IMR-90 (cell line): ENCODE data around the gene PLA2G4D. TPM values are rescaled to one million over a fixed set of nuclear protein-coding genes. Genes with fewer than 3 reads are reported as not detected.

Source experiments
- ATAC-seq: fragments of 200-7000 bp; cut with Tn5 transposase; 2 replicates; pipeline ENCODE4 v1.9.1; 2020; ENCODE audit warnings: low read depth, mild to moderate bottlenecking, moderate library complexity
- BruUV-seq: library from RNA; stranded (reverse); fragments of 400-500 nt; replicated peaks from 2 replicates; lab custom pipeline; 2021; lab: Mats Ljungman, UMichigan
- CTCF ChIA-PET: fragments of 300-600 bp; formaldehyde crosslinking; extraction: SDS; loops from one replicate; lab custom pipeline; 2021; ENCODE audit warnings: antibody characterized with exemption; lab: Yijun Ruan, JAX
- POLR2A ChIA-PET: fragments of 300-600 bp; sonication (Branson Sonifier 250); formaldehyde crosslinking; loops from one replicate; lab custom pipeline; 2022; ENCODE audit warnings: antibody characterized with exemption; ENCODE audit not compliant: unreplicated experiment; lab: Charles Lee
- DNase-seq: peaks from one replicate; pipeline ENCODE4 v3.0.0; 2013
- H2AFZ ChIP-seq: replicated peaks from 2 replicates; pipeline ENCODE3; 2013; ENCODE audit warnings: low read length, mild to moderate bottlenecking; ENCODE audit not compliant: poor library complexity
- H2AK5ac ChIP-seq: 2 replicates; pipeline ENCODE4 v1.6.1; 2013; ENCODE audit warnings: low read depth, low read length, inconsistent platforms
- H2AK9ac ChIP-seq: replicated peaks from 2 replicates; pipeline ENCODE3; 2013; ENCODE audit warnings: mild to moderate bottlenecking, low read depth, low read length, moderate library complexity; ENCODE audit not compliant: poor library complexity
- H2BK120ac ChIP-seq: 2 replicates; pipeline ENCODE4 v1.6.1; 2013; ENCODE audit warnings: low read depth, low read length, inconsistent platforms
- H2BK15ac ChIP-seq: 3 replicates; pipeline ENCODE4 v1.6.1; 2013; ENCODE audit warnings: low read depth, low read length, inconsistent platforms
- H2BK20ac ChIP-seq: 2 replicates; pipeline ENCODE4 v1.6.1; 2013; ENCODE audit warnings: low read depth, mild to moderate bottlenecking, inconsistent platforms, low read length, moderate library complexity
- H2BK5ac ChIP-seq: 2 replicates; pipeline ENCODE4 v1.6.1; 2013; ENCODE audit warnings: mild to moderate bottlenecking, low read depth, low read length, inconsistent platforms; ENCODE audit not compliant: poor library complexity, severe bottlenecking
- H3K14ac ChIP-seq: replicated peaks from 2 replicates; pipeline ENCODE4 v1.6.1; 2013; ENCODE audit warnings: low read depth, low read length, inconsistent platforms
- H3K18ac ChIP-seq: 2 replicates; pipeline ENCODE4 v1.6.1; 2013; ENCODE audit warnings: low read depth, low read length, control low read depth
- H3K23ac ChIP-seq: 2 replicates; pipeline ENCODE4 v1.6.1; 2013; ENCODE audit warnings: low read depth, low read length, inconsistent platforms
- H3K27ac ChIP-seq: 2 replicates; pipeline ENCODE4 v1.5.1; 2013; ENCODE audit warnings: mild to moderate bottlenecking, control low read depth, low read length; ENCODE audit not compliant: insufficient read depth
- H3K27me3 ChIP-seq: 2 replicates; pipeline ENCODE4 v1.6.1; 2013; ENCODE audit warnings: low read length; ENCODE audit not compliant: control insufficient read depth, insufficient read depth
- H3K36me3 ChIP-seq: 2 replicates; pipeline ENCODE4 v1.6.1; 2013; ENCODE audit warnings: low read length, mixed read lengths; ENCODE audit not compliant: control insufficient read depth, insufficient read depth
- H3K4ac ChIP-seq: 2 replicates; pipeline ENCODE4 v1.6.1; 2013; ENCODE audit warnings: low read depth, low read length, inconsistent platforms
- H3K4me1 ChIP-seq: 2 replicates; pipeline ENCODE4 v1.6.1; 2013; ENCODE audit warnings: low read length, mixed read lengths; ENCODE audit not compliant: control insufficient read depth, insufficient read depth
- H3K4me2 ChIP-seq: 2 replicates; pipeline ENCODE4 v1.6.1; 2013; ENCODE audit warnings: low read depth, mild to moderate bottlenecking, control low read depth, low read length, moderate library complexity
- H3K4me3 ChIP-seq: 2 replicates; pipeline ENCODE4 v1.5.1; 2013; ENCODE audit warnings: low read depth, mild to moderate bottlenecking, control low read depth, low read length, moderate library complexity; ENCODE audit not compliant: insufficient read depth
- H3K56ac ChIP-seq: 2 replicates; pipeline ENCODE4 v1.6.1; 2013; ENCODE audit warnings: low read length, inconsistent platforms; ENCODE audit not compliant: insufficient read depth; ENCODE audit errors: extremely low read depth
- H3K79me1 ChIP-seq, 2 experiments: 2 replicates each; pipeline ENCODE4 v1.6.1; 2013; ENCODE audit warnings: low read length in 2 of 2, inconsistent platforms in 1 of 2, low read depth in 1 of 2
- H3K9ac ChIP-seq: 2 replicates; pipeline ENCODE4 v1.6.1; 2013; ENCODE audit warnings: low read depth, low read length, control low read depth
- H3K9me1 ChIP-seq: 2 replicates; pipeline ENCODE4 v1.6.1; 2013; ENCODE audit warnings: low read length, inconsistent platforms; ENCODE audit not compliant: insufficient read depth
- H3K9me3 ChIP-seq: 2 replicates; pipeline ENCODE4 v1.6.1; 2013; ENCODE audit warnings: low read length; ENCODE audit not compliant: control insufficient read depth, insufficient read depth
- H4K20me1 ChIP-seq: 2 replicates; pipeline ENCODE4 v1.6.1; 2013; ENCODE audit warnings: low read length, inconsistent platforms; ENCODE audit not compliant: insufficient read depth
- H4K5ac ChIP-seq: 2 replicates; pipeline ENCODE4 v1.6.1; 2013; ENCODE audit warnings: mild to moderate bottlenecking, low read depth, low read length, control low read depth
- H4K8ac ChIP-seq, 2 experiments: 2 replicates each; pipeline ENCODE4 v1.6.1; 2013; ENCODE audit warnings: low read depth in 2 of 2, low read length in 2 of 2, control low read depth in 1 of 2, inconsistent platforms in 1 of 2
- H4K91ac ChIP-seq: 2 replicates; pipeline ENCODE4 v1.6.1; 2013; ENCODE audit warnings: low read depth, low read length, inconsistent platforms; ENCODE audit not compliant: insufficient read depth
- BHLHE40 ChIP-seq: fragments of 150-350 bp; IDR thresholded peaks from 2 replicates; pipeline ENCODE4 v1.6.1; 2016; ENCODE audit warnings: mild to moderate bottlenecking, low read depth, low read length
- CEBPB ChIP-seq: IDR thresholded peaks from 2 replicates; pipeline ENCODE4 v1.6.1; 2012; ENCODE audit warnings: low read depth, low read length, improper control_type of control experiment
- CHD1 ChIP-seq: IDR thresholded peaks from 2 replicates; pipeline ENCODE4 v1.6.1; 2012; ENCODE audit warnings: low read depth, low read length, improper control_type of control experiment
- FOS ChIP-seq: fragments of 150-350 bp; IDR thresholded peaks from 2 replicates; pipeline ENCODE4 v1.6.1; 2016; ENCODE audit warnings: low read depth, low read length
- MAFK ChIP-seq: IDR thresholded peaks from 2 replicates; pipeline ENCODE4 v1.6.1; 2012; ENCODE audit warnings: low read depth, low read length, improper control_type of control experiment
- MAZ ChIP-seq: IDR thresholded peaks from 2 replicates; pipeline ENCODE4 v1.6.1; 2012; ENCODE audit warnings: low read depth, mild to moderate bottlenecking, low read length, improper control_type of control experiment, moderate library complexity, borderline replicate concordance
- MXI1 ChIP-seq: IDR thresholded peaks from 2 replicates; pipeline ENCODE4 v1.6.1; 2012; ENCODE audit warnings: low read depth, mild to moderate bottlenecking, low read length, moderate library complexity, borderline replicate concordance
- NFE2L2 ChIP-seq: fragments of 150-350 bp; IDR thresholded peaks from 2 replicates; pipeline ENCODE4 v1.6.1; 2016; ENCODE audit warnings: low read depth, mild to moderate bottlenecking, low read length
- POLR2A ChIP-seq: IDR thresholded peaks from 2 replicates; pipeline ENCODE4 v1.6.1; 2012; ENCODE audit warnings: mild to moderate bottlenecking, low read depth, low read length
- RAD21 ChIP-seq: IDR thresholded peaks from 2 replicates; pipeline ENCODE4 v1.6.1; 2012; ENCODE audit warnings: low read length, improper control_type of control experiment
- RCOR1 ChIP-seq: IDR thresholded peaks from 2 replicates; pipeline ENCODE4 v1.6.1; 2012; ENCODE audit warnings: mild to moderate bottlenecking, low read length, improper control_type of control experiment; ENCODE audit not compliant: insufficient replicate concordance
- RFX5 ChIP-seq: IDR thresholded peaks from 2 replicates; pipeline ENCODE4 v1.8.0; 2012; ENCODE audit warnings: low read depth, mild to moderate bottlenecking, low read length, moderate library complexity
- SMC3 ChIP-seq: fragments of 150-350 bp; IDR thresholded peaks from 2 replicates; pipeline ENCODE4 v1.6.1; 2016; ENCODE audit warnings: low read depth, mild to moderate bottlenecking, antibody characterized with exemption, low read length, moderate library complexity
- WGBS, 2 experiments: methylation state at CpG; one replicate each; pipeline versions ENCODE4 v1.1.5 to v1.1.7; 2013; ENCODE audit warnings: missing lambda C conversion rate in 2 of 2; ENCODE audit not compliant: insufficient read length in 1 of 2; ENCODE audit errors: extremely low coverage in 2 of 2; 5-methylcytosine and 5-hydroxymethylcytosine counted together
- dilution Hi-C: fragments of 300-500 bp; cut with HindIII; formaldehyde crosslinking; loops from one replicate; pipeline ENCODE4 v1.14.3; 2018; ENCODE audit warnings: low sequenced_read_pairs; ENCODE audit not compliant: unreplicated experiment
- in situ Hi-C: fragments of 300-500 bp; cut with MboI; formaldehyde crosslinking; loops from 3 replicates; pipeline ENCODE4 v1.14.3; 2019; ENCODE audit warnings: low sequenced_read_pairs, inconsistent platforms, mixed read lengths
- intact Hi-C: fragments of 100-400 bp; cut with micrococcal nuclease; formaldehyde crosslinking; loops from 2 replicates; pipeline ENCODE4 v1.10.0; 2022
- polyA plus RNA-seq, 3 experiments: library from polyadenylated mRNA; depleted of rRNA; stranded (reverse); fragments of >200 nt; gene quantifications; 2 replicates each; pipeline ENCODE4 v1.2.3, GENCODE V29; 2012; ENCODE audit warnings: low replicate concordance in 1 of 3
- total RNA-seq: library from RNA; depleted of rRNA; stranded (reverse); fragments of >200 nt; gene quantifications from 2 replicates; pipeline ENCODE4 v1.2.3, GENCODE V29; 2012
- TF ChIP-seq, protein P1 (sequence below): fragments of 150-350 bp; IDR thresholded peaks from 2 replicates; pipeline ENCODE4 v1.6.1; 2016; ENCODE audit warnings: low read depth, mild to moderate bottlenecking, low read length, moderate library complexity, borderline replicate concordance
- TF ChIP-seq, protein P2 (sequence below): conservative IDR thresholded peaks from 2 replicates; pipeline ENCODE4 v1.5.1; 2012; ENCODE audit warnings: mild to moderate bottlenecking, low read depth, low read length, improper control_type of control experiment
- TF ChIP-seq, protein P3 (sequence below): fragments of 150-350 bp; IDR thresholded peaks from 2 replicates; pipeline ENCODE4 v1.6.1; 2017; ENCODE audit warnings: mild to moderate bottlenecking, antibody characterized with exemption, low read length, low read depth

Gene PLA2G4D
- total and polyA plus RNA-seq, 2 of the 4 experiments (the other 2 are of a cell fraction): not detected

DNA sequence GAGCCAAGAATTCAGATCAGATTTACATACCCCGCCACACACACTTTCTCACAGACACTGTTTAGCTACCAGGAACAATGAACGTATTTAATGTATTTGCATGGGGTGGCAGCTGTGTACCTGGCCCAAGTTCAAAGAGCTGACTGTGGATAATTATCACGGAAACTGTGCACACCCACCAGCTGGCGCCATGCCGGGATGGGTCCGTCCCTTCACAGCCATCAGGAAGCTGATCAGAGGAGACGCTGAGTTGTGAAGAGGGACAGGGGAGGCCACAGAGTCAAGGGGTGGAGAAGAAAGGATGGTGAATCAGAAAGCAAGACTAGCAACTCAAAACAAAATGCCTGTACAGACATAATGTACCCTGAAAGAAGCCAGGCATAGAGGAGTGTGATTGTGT lies 13.1 kb upstream of the PLA2G4D start:
- H3K4ac ChIP-seq: no peak overlapping the region
- no peak overlapping the region for H2AK9ac ChIP-seq
- intact Hi-C loops (no loop called here), dilution Hi-C loops (no loop called here), in situ Hi-C loops (no loop called here)
- H3K9me3 ChIP-seq: peaks cover 3% of the 10 kb centered on the region; the same call in 1 of the 2 replicates
- no peak overlapping the region for H2BK15ac ChIP-seq
- H3K36me3 ChIP-seq: no peaks in the 10 kb centered on the region
- no peak overlapping the region for H3K4me3 ChIP-seq
- ATAC-seq (no peak), DNase-seq (no peak)
- no TSS peak for BruUV-seq
- H3K9me1 ChIP-seq: no peaks in the 10 kb centered on the region
- no peak for TF ChIP-seq MXI1
- TF ChIP-seq FOS: no peak
- TF ChIP-seq RFX5: no peak
- TF ChIP-seq, protein P1, sequence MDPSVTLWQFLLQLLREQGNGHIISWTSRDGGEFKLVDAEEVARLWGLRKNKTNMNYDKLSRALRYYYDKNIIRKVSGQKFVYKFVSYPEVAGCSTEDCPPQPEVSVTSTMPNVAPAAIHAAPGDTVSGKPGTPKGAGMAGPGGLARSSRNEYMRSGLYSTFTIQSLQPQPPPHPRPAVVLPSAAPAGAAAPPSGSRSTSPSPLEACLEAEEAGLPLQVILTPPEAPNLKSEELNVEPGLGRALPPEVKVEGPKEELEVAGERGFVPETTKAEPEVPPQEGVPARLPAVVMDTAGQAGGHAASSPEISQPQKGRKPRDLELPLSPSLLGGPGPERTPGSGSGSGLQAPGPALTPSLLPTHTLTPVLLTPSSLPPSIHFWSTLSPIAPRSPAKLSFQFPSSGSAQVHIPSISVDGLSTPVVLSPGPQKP: no peak
- no peak for TF ChIP-seq CEBPB
- TF ChIP-seq POLR2A: no peak
- no peak for TF ChIP-seq BHLHE40
- no peak for TF ChIP-seq RCOR1
- no peak for TF ChIP-seq NFE2L2
- no peak for TF ChIP-seq CHD1
- TF ChIP-seq MAFK: no peak
- no peak for TF ChIP-seq SMC3
- TF ChIP-seq, protein P2, sequence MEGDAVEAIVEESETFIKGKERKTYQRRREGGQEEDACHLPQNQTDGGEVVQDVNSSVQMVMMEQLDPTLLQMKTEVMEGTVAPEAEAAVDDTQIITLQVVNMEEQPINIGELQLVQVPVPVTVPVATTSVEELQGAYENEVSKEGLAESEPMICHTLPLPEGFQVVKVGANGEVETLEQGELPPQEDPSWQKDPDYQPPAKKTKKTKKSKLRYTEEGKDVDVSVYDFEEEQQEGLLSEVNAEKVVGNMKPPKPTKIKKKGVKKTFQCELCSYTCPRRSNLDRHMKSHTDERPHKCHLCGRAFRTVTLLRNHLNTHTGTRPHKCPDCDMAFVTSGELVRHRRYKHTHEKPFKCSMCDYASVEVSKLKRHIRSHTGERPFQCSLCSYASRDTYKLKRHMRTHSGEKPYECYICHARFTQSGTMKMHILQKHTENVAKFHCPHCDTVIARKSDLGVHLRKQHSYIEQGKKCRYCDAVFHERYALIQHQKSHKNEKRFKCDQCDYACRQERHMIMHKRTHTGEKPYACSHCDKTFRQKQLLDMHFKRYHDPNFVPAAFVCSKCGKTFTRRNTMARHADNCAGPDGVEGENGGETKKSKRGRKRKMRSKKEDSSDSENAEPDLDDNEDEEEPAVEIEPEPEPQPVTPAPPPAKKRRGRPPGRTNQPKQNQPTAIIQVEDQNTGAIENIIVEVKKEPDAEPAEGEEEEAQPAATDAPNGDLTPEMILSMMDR: no peak
- TF ChIP-seq, protein P3, sequence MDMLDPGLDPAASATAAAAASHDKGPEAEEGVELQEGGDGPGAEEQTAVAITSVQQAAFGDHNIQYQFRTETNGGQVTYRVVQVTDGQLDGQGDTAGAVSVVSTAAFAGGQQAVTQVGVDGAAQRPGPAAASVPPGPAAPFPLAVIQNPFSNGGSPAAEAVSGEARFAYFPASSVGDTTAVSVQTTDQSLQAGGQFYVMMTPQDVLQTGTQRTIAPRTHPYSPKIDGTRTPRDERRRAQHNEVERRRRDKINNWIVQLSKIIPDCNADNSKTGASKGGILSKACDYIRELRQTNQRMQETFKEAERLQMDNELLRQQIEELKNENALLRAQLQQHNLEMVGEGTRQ: no peak
- no peak for TF ChIP-seq MAZ
- TF ChIP-seq RAD21: no peak
- H3K23ac ChIP-seq: no peak overlapping the region
- no peak overlapping the region for H3K27ac ChIP-seq
- no peak overlapping the region for H4K5ac ChIP-seq
- no peak overlapping the region for H3K4me2 ChIP-seq
- no peak overlapping the region for H2AK5ac ChIP-seq
- ChIA-PET POLR2A (no interaction called here), CTCF (no interaction called here)
- H2AFZ ChIP-seq: no peak overlapping the region
- no peak overlapping the region for H3K9ac ChIP-seq
- no peak overlapping the region for H4K8ac ChIP-seq
- no peaks in the 10 kb centered on the region for H3K4me1 ChIP-seq
- no peak overlapping the region for H3K14ac ChIP-seq
- no peak overlapping the region for H2BK5ac ChIP-seq
- H3K18ac ChIP-seq: no peak overlapping the region
- no peak overlapping the region for H3K56ac ChIP-seq
- WGBS, 2 experiments: no CpG with 5 or more reads among the region's 7 CpGs
- no peaks in the 10 kb centered on the region for H4K20me1 ChIP-seq
- H2BK120ac ChIP-seq: no peak overlapping the region
- H4K91ac ChIP-seq: no peak overlapping the region
- peaks cover 46% of the 10 kb centered on the region for H3K27me3 ChIP-seq
- H3K79me1 ChIP-seq: no peaks in the 10 kb centered on the region
- no peak overlapping the region for H2BK20ac ChIP-seq
